Activated CD4-positive, alpha-beta T cell treated with anti-CD3 and anti-CD28 coated beads for 1 hour (primary cell): ENCODE data around the gene TSHZ2.

Experiments used
- DNase-seq: peaks from one replicate; pipeline ENCODE4 v3.0.0-alpha.2; 2020

Gene TSHZ2

DNA sequence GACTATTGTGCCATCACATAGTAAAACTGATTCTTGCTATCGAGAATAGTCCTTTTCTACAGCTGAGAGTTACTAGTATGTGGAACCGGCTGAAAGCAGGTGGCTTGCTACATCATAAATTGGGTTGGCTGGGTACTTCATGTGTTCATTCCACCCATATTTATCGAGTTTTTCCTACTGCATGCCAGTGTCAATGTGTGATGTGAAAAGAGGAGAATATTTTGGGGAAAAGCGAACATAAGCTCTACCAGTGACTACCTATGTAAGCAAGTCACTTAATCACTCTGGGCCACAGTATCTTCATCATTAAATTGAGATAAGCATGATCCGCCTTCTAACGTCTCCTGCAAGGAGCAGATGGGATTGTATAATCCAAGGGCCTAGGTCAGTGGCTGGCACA lies 61.0 kb downstream of the TSHZ2 start:
- DNase-seq, result no peak

DNA sequence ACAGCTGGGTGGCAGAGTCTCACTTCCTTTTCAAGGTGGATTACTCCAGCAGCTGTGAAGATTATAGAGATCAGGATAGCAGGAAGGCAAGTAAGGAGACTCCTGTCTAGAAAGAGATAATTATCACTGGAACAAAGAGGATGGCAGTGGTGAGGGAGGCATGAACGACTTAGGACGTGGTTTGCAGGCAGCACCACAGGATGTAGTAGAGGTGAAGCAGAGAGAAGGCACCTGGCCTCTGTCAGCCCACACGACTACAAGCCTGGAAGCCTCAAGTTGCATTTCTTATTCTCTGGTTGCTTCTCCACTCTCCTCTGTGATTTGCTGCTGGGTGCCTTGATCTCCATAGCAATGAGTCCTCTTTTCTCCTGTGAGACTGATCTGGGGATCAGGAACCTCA lies 62.7 kb downstream of the TSHZ2 start:
- no peak for DNase-seq

DNA sequence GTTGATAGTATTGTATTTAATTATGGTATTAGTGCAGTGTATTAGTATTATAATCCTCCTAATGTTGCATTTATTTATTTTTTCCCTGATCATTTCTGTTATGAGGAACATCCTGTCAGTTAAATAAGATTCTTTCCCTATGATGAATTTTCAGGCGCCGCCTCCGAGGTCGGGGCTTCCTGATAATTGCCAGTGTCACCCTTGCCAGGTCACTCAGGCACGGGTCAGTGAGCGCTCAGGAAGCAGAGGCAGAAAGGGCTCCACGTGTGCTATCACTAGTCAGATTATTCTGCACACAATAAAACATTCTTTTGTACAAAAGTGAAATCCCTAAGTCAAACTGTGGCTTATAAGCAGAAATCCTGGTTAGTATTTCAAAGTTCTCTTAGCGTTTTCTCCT lies 64.8 kb downstream of the TSHZ2 start:
- no peak for DNase-seq

DNA sequence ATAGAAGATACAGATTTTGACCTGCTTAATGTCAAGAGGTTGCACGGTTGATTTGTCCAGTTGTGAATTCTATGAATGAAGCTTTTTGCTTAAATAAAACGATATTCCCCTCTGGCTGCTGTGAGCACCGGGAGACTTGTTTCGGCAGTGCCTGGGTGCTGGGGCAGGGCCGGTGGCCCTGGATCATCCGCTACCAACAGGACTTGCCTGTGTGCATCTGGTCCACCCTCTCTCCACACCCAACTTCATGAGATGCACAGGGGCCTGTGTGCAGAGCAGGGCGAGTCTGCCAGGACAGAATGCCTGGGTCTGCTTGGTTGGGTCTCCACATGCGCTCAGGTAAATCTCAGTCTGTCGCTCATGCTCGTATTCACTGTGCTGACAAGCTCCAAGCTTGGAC lies 65.5 kb downstream of the TSHZ2 start:
- DNase-seq, result no peak

DNA sequence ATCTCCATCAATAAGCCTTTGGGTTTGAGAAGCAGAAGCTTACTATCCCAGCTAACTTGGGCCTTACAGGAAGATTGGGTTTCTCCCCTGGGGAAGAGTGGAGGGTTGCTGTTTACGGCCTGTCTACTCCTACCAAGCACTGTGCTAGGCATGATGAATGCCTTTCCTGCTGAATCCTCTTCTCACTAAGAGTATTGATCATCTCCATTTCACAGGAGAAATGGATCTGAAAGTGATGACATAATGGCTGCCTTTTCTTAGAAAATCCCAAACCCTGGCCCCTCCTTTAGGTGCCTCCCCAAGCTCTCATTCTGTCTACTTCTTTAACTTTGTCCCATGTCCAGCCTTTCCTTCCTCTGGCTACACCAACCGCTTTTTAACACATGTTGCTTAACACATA lies 66.1 kb downstream of the TSHZ2 start:
- DNase-seq, result no peak

DNA sequence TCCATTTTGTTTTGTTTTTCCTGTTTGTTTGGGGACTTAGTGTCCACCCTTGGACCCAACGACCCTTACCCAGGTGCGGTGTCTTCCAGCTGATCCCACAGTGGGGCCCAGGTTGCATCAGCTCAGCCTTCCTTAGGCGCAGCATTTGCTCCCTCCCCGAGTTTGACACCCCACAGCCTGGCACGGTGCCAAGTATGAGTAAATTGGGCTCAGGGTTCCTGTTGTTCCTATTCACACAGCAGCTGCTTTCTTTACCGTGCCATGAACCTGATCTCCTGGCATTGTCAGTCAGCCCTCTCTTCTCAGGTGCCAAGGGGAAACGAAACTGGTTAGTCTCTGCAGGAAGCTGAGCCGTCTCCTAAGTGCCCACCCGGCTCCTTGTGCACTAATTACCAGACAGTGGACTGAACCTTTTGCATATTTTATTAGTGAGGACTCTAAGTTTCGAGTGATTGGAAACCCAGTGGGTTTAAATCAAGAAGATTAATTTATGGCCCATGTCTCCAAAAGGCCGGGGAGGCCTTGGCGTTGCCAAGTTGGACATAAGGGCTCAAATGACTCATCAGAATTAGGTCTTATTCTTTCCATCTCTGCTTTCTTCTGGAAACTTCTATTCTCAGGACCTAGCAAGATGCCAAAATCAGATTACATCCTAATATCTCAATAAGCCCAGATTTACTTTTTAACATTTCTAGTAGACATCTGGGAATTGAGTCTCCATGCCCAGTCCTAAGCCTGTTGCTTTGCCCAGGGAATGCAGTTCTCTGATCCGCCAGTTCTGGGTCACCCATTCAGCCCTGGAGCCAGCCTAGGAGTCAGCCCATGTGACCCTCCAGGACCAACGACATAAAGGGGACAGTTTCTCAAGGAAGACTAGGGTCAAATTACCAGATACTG lies 68.8 kb downstream of the TSHZ2 start:
- DNase-seq, result no peak

DNA sequence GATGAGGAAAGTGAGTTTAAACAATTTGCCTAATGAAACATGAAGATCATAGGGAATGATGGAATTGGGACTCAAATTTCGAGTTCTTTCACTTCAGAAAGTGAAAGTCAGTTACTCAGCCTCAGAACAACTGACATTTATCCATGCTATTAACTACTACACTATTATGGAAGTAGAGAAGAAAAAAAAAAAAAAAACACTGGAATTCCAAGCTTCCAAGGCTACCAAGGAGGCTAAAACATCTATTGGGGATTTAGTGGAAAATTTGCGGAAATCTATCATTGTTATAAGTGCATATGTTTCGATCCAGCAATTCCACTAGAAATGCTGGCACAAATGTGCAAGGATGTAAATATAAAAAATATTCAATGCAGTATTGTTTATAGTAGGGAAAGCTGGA lies 70.4 kb downstream of the TSHZ2 start:
- DNase-seq, result no peak

DNA sequence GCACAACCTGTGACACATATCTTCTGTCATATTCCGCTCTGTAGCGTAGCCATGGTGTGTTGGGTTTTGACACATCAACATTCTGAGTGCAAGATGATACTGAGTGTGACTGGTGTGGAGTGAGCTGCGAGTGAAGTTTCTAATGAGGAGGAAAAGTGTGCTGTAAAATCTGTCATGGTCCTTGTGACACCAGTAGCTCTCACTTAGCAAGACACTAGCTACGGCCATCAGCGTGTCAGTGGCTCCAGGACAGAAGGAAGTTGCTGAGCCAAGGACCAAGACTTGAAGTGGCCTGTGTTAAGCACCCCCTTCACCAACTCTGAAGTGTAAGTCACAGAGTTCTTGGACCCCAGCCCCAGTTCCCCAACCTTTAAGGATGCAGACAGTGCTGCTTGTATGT lies 72.1 kb downstream of the TSHZ2 start:
- DNase-seq, result no peak

DNA sequence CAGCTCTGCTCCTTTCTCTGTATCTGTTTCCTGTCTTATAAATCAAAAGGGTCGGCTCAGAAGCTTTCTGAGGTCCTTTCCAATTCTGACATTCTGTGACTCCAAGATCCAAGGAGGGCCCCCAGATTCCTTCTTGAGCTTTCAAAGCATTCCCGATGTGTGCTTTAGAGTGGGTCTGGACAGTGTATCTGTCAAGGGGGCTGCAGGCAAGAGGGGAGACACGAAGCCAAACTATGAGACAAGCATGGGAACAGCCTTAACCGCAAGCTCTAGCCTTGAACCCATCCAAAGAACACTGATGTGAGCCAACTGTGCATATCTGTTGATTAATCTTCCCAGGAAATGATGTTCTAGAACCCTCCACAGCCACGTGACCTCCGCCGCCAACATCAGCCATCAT lies 73.8 kb downstream of the TSHZ2 start:
- no peak for DNase-seq

DNA sequence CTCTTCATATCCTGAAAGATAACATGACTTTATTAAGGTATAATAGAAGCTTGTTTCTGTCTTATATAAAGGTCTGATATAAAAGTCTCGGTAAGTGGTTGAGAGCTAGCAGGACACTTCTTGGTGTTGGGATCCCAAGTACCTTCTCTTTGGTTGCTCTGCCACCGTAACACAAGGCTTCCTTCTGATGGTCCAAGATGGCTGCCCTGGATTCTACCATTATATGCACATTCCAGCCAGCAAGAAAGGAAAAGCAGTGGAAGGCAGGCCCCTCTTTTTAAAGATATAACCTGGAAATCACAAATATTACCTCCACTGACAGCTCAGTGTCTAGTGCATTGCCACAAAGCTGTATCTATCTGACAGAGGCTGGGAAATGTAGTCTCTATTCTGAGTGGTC lies 75.0 kb downstream of the TSHZ2 start:
- no peak for DNase-seq

DNA sequence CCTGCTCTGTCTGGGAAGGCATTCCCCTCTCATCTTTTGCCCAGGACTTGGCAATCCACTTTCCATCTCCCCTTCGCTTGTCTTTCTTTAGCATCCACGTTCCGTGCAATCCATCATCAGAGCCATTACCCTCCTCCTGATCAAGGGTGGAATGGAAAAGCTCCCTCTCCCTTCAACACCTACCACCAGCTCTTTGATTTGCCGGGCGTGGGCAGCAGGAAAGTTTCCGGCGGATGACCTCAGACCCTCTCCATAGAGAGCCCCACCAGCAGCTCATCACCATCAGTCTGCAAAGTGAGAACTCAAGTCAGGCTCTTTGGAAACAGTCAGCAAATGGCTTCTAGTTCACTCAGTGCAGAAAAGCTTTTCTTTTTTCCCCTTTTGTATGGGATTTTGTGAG lies 76.2 kb downstream of the TSHZ2 start:
- DNase-seq, result no peak

DNA sequence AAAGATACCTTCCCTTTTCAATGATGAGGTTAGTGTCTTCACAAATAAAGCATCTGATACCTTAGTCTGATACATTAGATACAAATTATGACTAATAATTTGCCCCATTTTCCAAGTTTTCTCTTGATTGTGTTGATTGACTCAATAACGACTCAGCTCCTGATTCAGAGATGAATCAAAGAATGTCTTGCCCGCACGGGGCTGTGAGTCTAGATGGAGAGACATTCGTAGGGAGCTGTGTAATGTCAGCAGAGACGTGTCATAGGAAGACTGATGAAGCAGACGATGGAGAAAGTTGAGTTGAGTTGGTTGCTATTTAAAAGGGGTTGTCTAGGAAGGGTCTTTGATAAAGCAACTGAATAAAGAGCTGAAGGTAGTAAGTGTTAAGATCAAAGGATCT lies 78.2 kb downstream of the TSHZ2 start:
- DNase-seq, result no peak

DNA sequence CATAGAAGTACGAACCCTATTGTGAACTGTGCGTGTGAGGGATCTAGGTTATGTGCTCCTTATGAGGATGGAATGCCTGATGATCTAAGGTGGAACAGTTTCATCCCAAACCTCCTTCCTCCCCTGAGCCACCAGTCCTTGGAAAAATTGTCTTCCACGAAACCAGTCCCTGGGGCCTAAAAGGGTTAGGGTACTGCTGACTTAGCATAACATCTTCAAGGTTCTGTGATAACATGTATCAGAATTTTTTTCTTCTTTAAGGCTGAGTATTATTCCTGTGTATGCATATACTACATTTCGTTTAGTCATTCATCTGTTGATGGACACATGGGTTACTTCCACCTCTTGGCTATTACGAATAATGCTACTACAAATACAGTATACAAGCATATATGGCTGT lies 80.2 kb downstream of the TSHZ2 start:
- DNase-seq, result no peak

DNA sequence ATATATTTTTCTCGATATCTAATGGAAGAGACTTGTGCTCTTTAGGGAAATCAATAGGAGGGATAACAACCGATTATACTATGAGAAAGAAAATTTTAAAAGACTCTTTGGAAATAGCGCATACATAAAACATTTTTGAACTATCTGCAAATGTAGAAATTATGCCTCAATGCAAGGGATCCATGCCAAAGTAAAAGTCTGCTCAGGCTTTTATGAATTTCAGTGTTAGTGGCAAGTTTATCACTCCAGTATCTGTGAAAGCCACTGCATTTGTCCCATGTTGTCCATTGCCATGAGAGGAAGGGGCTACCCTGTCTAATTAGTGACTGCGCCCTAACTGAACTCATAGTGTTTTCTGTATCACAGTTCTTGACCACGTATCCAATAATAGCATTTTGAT lies 81.4 kb downstream of the TSHZ2 start:
- DNase-seq, result no peak

DNA sequence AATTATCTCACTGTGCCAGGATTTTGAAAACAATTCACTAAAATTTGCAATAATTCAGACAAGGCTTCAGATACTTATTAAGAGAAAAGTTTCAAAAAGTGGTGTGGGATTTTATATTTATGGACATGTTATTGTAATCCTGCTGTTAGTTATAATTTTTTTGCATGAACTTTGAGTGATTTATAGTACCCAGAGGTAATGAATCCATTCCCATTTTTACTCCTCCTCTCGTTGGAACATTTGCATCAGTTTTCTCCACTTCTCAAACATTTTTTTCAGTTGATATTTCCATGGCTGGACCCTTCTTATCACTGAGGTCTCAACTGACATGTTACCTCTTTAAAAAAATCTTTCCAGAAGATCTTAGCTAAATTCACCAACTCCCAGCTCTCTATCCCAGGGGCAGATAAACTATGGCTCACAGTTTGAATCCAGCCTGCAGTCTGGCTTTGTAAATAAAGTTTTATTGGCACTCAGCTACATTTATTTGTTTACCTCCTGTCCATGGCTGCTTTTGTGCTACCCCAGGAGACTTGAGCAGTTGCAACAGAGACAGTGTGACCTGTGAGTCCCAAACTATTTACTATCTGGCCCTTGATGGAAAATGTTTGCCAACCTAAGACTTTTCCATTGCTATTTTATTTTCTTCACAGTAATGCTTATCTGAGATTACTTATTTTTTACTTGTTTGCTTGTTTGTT lies 83.4 kb downstream of the TSHZ2 start:
- no peak for DNase-seq

DNA sequence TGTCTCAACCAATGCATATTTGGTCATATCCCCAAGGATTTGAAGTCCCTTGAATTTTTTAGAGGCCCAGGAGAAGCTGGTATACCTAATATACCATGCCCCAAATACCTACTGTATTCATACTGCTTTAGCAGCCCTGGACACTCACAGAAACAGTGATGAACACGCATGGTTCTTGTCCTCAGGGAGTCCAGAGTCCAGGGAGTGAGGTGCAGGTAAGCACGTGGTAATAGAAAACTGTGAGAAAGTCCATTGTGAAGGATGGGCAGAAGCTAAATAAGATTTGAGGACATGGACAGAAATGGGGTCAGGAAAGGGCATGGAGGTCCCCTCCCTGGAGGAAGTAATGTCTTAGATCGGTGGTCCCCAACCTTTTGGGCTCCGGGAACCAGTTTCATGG lies 85.4 kb downstream of the TSHZ2 start:
- DNase-seq, result no peak

DNA sequence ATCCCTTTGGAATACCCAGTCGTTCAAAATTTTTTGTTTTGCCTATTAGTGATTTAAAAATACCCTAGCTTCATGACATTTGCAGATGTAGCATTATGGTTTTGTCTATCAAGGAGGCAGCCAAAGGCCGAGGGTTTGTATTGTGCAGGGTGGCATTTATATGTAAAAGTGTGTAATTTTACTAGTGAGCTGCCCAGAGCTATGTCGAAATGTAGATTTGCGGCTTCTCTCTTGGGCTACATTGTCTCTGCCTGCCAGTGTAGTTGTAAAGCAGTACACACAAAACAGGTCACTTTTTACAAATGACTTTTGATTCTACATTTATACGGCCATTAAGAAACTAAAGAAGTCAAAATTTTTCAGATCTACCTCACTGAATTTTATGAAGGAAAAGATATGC lies 87.7 kb downstream of the TSHZ2 start:
- no peak for DNase-seq

DNA sequence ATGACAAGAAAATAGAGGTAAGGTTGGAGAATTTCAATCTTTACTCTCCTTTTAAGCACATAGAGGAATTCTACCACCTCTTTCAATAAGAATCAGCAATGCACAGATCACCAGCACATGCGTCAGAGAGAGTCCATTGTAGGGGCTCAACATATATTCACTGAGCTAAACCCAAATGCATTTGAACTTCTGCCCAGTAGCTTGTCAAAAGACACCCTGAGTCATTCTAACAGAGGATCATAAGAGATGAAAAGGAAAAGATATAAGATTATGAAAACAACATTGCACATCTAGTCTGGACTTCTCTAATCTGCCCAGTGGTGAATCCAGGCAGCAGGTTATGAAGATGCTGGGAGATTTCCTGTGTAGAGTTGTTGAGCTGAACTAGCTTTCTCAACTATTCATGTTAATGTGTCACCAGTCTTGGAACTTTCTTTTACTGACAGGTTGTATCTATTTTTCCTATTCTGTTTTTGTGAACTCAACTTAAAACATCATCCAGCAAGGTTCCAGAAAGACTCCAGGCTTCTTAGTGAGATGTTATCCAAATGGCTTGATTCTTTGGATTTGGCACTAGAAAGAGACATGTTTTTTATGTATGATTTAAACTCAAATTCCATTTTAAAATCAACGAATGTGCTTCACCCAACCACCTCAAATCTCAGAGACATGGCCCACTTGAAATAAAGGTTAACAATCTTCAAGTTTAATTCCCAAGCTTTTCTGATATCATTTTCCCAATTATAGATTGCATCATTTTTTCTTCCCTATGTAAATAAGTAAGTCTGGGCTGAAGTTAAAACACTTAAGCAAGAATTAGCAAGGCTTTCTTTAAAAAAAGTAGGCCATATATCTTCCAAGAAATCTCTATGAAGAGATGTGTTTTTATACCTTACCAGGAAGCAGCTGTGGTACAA lies 89.3 kb downstream of the TSHZ2 start:
- no peak for DNase-seq

DNA sequence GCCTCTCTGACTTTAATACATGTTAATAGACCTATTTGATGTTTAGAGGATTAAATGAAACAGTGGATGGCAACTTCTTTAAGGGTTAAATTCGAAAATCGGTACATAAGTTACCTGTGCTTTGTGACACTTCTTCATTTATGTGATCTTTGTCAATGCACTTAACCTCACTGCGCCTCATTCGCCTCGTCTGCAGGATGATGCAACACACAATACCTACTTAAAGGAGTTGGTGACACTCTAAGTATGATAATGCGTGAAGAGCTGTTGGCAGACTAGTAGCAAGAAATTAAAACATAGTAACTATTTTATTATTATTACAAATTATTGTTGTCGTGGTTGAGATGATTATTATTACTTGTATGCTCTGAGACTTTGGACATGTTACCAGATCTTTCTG lies 92.8 kb downstream of the TSHZ2 start:
- DNase-seq, result no peak

DNA sequence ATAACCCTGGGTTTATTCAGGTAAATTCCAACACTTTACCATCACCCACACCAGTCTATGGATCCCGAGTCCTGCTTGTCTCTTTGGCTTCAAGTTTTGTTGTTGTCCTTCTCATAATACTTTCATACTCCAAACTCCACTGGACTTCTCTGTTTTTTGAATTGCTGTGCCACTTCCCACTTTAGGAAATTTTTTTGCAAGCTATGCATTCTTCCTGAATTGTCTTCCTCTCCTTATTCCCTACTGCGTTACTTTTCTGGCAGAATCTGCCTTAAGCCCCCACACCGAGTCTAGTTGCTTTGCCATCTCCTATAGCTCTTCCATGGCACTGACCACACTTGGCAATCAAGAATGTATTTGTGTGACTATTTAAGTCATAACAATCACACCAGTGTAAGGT lies 96.1 kb downstream of the TSHZ2 start:
- no peak for DNase-seq

DNA sequence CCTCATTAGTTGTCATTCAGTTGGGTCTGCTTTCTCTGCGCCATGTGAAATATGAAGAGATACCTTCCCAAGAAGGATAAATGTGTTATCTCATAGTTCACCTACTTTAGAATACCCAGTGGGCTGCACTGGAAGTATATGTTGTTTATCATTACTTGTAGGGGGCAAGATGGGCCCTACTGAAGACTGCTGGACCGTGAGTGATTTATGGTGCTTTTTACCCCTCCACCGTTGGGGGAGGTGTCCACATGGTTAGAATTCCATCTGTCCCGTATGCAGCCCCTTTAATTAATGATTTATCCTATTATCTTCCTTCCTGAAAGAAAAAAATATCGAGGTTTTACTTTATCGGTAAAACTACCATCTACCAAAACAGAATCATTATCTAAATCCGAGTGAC lies 97.0 kb downstream of the TSHZ2 start:
- DNase-seq, result no peak

DNA sequence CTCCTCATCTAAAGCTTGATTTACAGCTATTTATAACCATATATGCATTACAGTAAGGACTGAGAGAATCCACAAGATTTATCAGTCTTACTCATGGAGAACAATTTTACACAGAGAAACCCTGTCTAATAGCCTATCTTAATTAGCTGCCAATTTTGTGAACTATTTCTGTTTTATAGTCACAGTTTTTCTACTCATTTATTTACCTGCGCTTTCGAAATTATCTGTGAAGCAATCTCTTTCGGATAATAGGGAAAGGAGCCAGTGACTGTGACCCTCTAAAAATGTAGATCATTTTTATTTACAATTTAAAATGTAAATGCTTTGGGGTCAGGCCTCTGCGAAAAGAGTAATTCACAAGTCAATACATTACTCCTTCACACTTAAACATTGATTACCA lies 98.1 kb downstream of the TSHZ2 start:
- no peak for DNase-seq

DNA sequence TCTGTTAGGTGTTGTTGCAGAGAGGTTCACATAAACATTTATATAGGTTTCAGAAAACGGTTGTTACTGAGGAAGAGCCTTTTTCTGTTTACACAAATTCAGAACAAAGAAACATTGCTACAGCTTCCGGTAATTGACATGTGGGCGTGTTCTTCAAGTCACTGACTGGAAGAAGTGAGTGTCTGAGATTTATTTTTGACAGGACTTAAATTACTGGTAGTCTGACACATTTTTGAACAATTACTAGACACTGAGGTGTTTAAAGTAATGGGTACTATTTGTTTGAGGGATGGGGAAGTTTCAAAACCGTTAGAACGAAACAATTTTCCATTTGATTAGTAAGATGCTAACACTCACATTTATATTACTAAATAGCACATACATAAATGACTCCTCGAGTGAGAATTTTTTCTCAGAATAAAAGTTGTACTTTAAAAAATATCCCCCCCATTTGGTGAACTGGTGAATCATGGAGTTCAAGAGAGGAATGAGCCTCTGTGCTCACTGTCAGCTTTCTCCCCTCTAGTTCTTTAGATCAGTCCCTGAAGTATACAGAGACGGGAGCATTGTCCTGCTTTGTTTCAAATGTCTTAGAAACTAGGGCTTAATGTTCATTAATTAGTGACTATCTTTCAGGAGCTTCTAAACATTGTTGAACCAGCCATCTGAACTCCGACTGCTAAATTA lies 98.7 kb downstream of the TSHZ2 start:
- no peak for DNase-seq
